Measurements from ENCODE around the gene POPDC3. TPM values are rescaled to one million over a fixed set of nuclear protein-coding genes. Genes with fewer than 3 reads are reported as not detected.

POPDC3 gene
- total and polyA plus RNA-seq, 10 donors: 0.08 to 0.24 TPM; not detected in 8

DNA sequence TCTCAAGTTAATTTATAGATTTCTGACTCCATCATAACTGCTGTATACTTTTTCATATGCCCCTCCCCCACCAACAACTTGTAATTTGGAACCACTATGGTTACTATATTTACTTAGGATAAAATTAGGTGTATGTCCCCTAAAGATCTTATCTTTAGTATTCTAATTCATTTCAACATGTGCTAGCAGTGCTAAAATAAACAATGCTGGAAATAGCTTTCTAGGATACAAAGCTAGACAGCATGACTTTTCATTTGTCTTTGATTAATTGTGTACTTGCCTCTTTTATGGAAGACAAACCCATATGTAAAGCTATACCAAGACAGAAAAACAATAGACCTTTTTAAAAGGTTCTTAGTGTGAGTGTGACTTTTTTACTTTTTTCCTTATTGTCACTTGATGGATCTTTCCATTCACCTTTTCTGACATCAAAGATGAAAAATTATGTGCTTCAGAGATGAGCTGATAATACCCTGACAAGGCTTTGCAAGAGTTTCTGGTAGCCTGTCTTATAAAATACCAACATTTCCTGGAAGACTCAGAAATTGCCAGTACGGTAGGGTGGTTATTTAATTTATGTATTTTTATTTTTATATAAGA, 31.2 kb upstream of the POPDC3 start:
- TF ChIP-seq, protein P1, sequence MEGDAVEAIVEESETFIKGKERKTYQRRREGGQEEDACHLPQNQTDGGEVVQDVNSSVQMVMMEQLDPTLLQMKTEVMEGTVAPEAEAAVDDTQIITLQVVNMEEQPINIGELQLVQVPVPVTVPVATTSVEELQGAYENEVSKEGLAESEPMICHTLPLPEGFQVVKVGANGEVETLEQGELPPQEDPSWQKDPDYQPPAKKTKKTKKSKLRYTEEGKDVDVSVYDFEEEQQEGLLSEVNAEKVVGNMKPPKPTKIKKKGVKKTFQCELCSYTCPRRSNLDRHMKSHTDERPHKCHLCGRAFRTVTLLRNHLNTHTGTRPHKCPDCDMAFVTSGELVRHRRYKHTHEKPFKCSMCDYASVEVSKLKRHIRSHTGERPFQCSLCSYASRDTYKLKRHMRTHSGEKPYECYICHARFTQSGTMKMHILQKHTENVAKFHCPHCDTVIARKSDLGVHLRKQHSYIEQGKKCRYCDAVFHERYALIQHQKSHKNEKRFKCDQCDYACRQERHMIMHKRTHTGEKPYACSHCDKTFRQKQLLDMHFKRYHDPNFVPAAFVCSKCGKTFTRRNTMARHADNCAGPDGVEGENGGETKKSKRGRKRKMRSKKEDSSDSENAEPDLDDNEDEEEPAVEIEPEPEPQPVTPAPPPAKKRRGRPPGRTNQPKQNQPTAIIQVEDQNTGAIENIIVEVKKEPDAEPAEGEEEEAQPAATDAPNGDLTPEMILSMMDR (IDR thresholded peaks at IDR 0.05 in 8 of 11, conservative IDR thresholded peaks at IDR 0.05 in 3 of 11): no peak
- no peak for TF ChIP-seq POLR2AphosphoS5 (IDR thresholded peaks at IDR 0.05)
- no peak for TF ChIP-seq POLR2A (IDR thresholded peaks at IDR 0.05)
- DNase-seq: no peak
- Histone ChIP-seq H3K4me1 (no peaks in the 10 kb centered on the region), H3K9me3 (no peaks in the 10 kb centered on the region), H3K36me3 (no peaks in the 10 kb centered on the region), H3K27ac (no peak overlapping the region), H3K27me3 (replicated peaks in 1 of 7) (no peaks in the 10 kb centered on the region), H3K4me3 (no peak overlapping the region)
- intact Hi-C loops (cut with DNase I; ENCODE audit: low total_unique reads): no loop called here
- WGBS, 5 donors: 88 to 100% (median 91%) methylated on average over 1 of the region's 1 CpG

DNA sequence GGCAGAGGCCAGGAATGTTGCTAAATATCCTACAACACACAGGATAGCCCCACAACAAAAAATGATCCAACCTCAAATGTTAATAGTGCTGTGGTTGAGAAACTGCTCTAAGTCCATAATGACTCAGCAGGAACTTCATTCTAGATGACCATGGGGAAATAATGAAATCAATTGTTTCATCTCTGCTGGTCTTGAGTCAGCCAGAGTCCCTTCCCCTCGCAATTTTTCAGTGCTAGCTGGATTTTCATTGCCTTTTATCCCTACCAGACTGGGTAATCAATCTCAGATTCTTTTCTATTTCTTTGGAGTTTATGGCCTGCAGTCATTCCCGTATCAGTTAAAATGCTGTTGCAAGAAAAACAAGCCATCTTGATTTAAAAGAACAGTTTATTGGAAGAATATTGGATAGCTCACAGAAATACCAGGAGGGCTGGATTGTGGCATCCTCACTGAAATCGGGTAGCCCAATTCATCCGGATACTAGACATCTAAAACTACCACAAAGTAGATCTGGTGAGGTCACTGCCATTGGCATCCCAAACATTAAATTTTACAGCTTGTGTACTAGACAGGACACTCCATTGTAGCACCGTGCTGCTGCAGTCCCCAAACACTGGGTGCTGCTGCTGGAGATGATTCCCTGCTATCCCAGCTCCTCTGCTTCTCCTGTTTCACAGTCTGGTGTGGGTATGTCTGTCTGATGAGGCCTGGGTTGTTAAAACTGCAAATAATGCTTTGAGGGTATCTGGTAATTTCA, 30.3 kb upstream of the POPDC3 start:
- no peaks in the 10 kb centered on the region for H3K4me1 ChIP-seq
- H3K27ac ChIP-seq: no peak overlapping the region
- no peak overlapping the region for H3K4me3 ChIP-seq
- intact Hi-C loops (cut with DNase I; ENCODE audit: low total_unique reads): no loop called here
- no peak for DNase-seq
- H3K9me3 ChIP-seq: no peaks in the 10 kb centered on the region
- H3K27me3 ChIP-seq (replicated peaks in 1 of 7): no peaks in the 10 kb centered on the region
- WGBS, 5 donors: 70 to 86% (median 78%) methylated on average over 5 of the region's 5 CpGs
- TF ChIP-seq POLR2A (IDR thresholded peaks at IDR 0.05) (no peak), POLR2AphosphoS5 (IDR thresholded peaks at IDR 0.05) (no peak)
- TF ChIP-seq, protein P1 (IDR thresholded peaks at IDR 0.05 in 8 of 11, conservative IDR thresholded peaks at IDR 0.05 in 3 of 11): no peak
- H3K36me3 ChIP-seq: no peaks in the 10 kb centered on the region

DNA sequence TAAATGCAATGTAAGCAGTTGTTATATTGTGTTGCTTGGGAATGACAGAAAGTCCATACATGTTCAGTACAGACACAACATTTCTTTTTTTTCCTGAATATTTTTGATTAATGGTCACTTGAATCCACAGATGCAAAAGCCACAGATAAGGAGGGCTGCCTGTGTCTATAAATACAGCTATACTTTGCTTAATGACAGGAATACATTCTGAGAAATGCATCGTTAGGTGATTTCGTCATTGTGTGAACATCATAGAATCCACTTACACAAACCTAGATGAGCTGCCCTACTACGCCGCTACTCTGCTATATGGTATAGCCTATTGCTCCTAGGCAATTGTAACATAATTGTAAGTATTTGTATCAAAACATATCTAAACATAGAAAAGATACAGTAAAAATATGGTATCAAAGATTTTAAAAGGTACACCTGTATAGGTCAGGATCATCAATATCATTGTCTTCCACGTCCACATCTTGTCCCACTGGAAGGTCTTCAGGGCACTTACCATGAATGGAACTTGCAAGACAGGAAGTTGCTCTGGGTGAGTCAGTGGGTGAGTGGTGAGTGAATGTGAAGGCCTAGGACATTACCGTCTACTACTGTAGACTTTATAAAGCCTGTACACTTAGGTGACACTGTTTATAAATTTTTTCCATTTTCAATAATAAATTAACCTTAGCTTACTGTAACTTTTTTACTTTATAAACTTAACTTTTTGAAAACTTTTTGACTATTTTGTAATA, 27.9 kb upstream of the POPDC3 start:
- Histone ChIP-seq H3K4me3 (no peak overlapping the region), H3K4me1 (no peaks in the 10 kb centered on the region), H3K27ac (no peak overlapping the region), H3K27me3 (replicated peaks in 1 of 7) (no peaks in the 10 kb centered on the region), H3K36me3 (no peaks in the 10 kb centered on the region), H3K9me3 (no peaks in the 10 kb centered on the region)
- TF ChIP-seq, protein P1 (IDR thresholded peaks at IDR 0.05 in 8 of 11, conservative IDR thresholded peaks at IDR 0.05 in 3 of 11): no peak
- TF ChIP-seq POLR2A (IDR thresholded peaks at IDR 0.05) (no peak), POLR2AphosphoS5 (IDR thresholded peaks at IDR 0.05) (no peak)
- intact Hi-C loops (cut with DNase I; ENCODE audit: low total_unique reads): no loop called here
- no peak for DNase-seq
- WGBS, 5 donors: 83 to 93% (median 92%) methylated on average over 6 of the region's 6 CpGs

DNA sequence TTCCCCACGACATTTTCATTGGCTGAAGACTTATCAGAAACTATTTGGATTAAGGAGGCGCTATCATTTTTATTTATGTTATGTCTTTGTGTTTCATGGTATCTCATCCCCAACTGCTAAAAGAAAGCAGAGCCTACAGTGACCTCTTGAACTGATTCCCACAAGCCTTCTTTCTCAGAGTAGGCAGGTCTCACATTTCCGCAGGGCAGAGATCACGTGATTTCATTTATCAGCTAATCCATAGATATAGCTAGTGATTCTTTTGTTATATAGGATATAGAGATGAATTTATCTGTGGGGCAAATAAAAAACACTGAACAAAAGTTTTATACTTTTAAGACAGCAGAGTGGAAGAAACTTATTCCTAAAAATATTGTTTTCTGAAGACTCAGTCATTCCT, 25.0 kb upstream of the POPDC3 start:
- 76 to 89% (median 88%) methylated on average over 4 of the region's 4 CpGs for WGBS, 5 donors
- TF ChIP-seq POLR2A (IDR thresholded peaks at IDR 0.05) (no peak), POLR2AphosphoS5 (IDR thresholded peaks at IDR 0.05) (no peak)
- TF ChIP-seq, protein P1 (IDR thresholded peaks at IDR 0.05 in 8 of 11, conservative IDR thresholded peaks at IDR 0.05 in 3 of 11): no peak
- DNase-seq: no peak
- Histone ChIP-seq H3K4me3 (no peak overlapping the region), H3K27me3 (replicated peaks in 1 of 7) (no peaks in the 10 kb centered on the region), H3K4me1 (no peaks in the 10 kb centered on the region), H3K36me3 (no peaks in the 10 kb centered on the region), H3K9me3 (no peaks in the 10 kb centered on the region), H3K27ac (no peak overlapping the region)
- intact Hi-C loops (cut with DNase I; ENCODE audit: low total_unique reads): no loop called here
